ENCODE results near the gene ALDH3A1. TPM values are rescaled to one million over a fixed set of nuclear protein-coding genes. Genes with fewer than 3 reads are reported as not detected.

Gene ALDH3A1
- total and polyA plus RNA-seq, 5 donors from 2014 or later = 0.14 TPM; not detected in 4

DNA sequence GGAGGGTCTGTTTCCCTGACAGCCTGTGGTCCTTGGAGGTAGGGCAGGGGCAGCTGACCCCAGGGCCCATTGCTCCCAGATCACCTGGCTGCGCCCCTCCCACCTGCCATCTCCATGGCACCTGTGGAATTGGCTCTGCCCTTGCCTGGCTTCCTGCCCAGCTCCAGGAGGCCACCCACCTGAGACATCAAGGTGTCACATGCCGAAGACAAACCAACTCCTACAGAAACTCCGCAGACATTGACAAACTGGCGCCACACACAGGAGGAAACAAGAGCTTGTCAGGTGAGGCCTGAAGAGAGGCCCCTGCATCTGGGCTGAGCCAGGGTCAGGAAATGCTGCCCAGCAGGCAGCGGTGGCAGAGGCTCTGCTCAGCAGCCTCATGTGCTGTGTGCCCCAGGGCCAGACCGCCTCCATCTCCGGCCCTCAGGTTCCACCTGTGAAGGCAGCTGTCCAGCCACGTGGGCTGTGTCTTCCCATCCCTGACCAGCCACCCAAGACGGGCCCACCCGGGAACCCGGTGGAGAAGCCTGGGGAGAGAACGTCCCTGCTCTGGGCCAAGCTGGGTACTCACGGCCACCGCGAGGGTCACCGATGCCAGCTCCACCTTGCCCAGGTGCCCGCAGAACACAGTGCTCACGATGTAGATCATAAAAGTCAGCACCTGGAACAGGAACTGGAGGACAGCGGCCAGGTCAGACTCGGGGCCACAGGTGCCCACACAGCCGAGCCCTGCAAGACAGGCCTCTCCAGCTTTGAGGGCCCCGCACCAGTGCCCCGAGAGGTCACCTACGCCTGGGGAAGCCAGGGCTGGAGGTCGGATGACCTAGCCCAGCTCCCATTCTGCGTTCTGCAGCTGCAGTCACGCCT, 33.3 kb downstream of the ALDH3A1 start:
- H3K27ac ChIP-seq (ENCODE audit: insufficient read depth, low read length, poor library complexity, severe bottlenecking) = no peak overlapping the region
- peaks cover 0 to under 1% (median 0%) of the 10 kb centered on the region in 7 donors for H3K9me3 Mint-ChIP-seq
- ATAC-seq (ENCODE audit: low read depth in 2 of 2) = no peak
- H3K4me1 Mint-ChIP-seq = peaks cover 0 to 6% (median 3%) of the 10 kb centered on the region in 4 donors
- H3K36me3 ChIP-seq (ENCODE audit: control insufficient read depth, insufficient read depth, low read length) = no peaks in the 10 kb centered on the region
- no peaks in the 10 kb centered on the region for H3K4me1 ChIP-seq (ENCODE audit: control insufficient read depth, insufficient read depth, low read length, poor library complexity, severe bottlenecking)
- no peaks in the 10 kb centered on the region for H3K9me3 ChIP-seq (ENCODE audit: control insufficient read depth in 2 of 2, low read length in 2 of 2)
- H3K4me3 Mint-ChIP-seq = no peak overlapping the region
- no peaks in the 10 kb centered on the region for H3K27me3 ChIP-seq (ENCODE audit: control insufficient read depth, insufficient read depth, low read length)
- DNase-seq = no peak
- H3K27me3 Mint-ChIP-seq = peaks cover 4% of the 10 kb centered on the region
- H3K27ac Mint-ChIP-seq = no peak overlapping the region
- no peaks in the 10 kb centered on the region for H3K36me3 Mint-ChIP-seq
- no peak overlapping the region for H3K4me3 ChIP-seq (ENCODE audit: low read depth, low read length)

DNA sequence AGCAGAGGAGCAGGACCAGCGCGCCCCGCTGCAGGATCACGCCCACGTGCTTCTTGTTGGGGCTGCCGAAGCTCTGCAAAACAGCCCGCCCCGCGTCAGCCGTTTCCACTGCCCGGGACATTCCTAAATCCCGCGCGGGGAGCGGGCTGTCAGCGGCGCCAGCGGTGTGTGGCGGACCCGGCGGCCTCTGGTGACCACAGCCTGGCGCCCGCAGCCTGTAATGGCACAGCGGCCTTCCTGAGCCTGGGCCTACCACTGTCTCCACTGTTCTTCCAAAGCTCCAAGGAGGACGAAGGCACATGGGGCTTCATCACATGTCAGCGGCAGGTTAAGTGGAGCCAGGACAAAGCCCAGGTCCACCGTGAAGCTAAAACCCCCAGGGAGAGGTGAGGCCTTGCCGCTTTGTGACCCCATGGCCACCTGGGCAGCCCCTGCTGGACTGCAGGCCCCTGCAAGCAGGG, 34.2 kb downstream of the ALDH3A1 start:
- ATAC-seq (ENCODE audit: low read depth in 2 of 2) = no peak
- Mint-ChIP-seq H3K4me3 (no peak overlapping the region), H3K27ac (no peak overlapping the region)

DNA sequence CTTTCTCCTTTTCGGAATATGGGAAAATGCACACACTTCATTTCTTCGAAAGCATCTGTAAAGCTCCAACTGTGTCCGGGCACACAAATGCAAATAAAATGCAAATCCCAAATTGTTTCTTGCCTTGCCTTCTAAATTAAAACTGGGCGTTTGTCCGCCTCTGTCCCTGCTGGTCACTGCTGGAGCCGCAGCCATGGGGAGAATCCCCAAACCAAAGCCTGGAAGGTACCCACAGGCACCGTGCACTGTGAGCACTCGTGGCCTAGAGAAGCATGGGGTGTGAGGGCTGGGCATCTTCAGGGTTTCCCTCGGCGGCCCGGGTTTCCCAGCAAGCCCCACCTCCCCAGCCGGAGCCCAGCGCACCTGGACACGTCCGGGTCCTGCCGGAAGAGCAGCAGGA, 34.6 kb downstream of the ALDH3A1 start:
- DNase-seq (no peak), ATAC-seq (ENCODE audit: low read depth in 2 of 2) (no peak)
- no peaks in the 10 kb centered on the region for H3K9me3 Mint-ChIP-seq
- no peaks in the 10 kb centered on the region for H3K27me3 ChIP-seq (ENCODE audit: control insufficient read depth, insufficient read depth, low read length)
- H3K27me3 Mint-ChIP-seq = peaks cover 4% of the 10 kb centered on the region
- no peak overlapping the region for H3K27ac ChIP-seq (ENCODE audit: insufficient read depth, low read length, poor library complexity, severe bottlenecking)
- H3K36me3 Mint-ChIP-seq = no peaks in the 10 kb centered on the region
- H3K36me3 ChIP-seq (ENCODE audit: control insufficient read depth, insufficient read depth, low read length) = no peaks in the 10 kb centered on the region
- no peak overlapping the region for H3K4me3 ChIP-seq (ENCODE audit: low read depth, low read length)
- H3K4me1 Mint-ChIP-seq = peaks cover 0 to 6% (median 0%) of the 10 kb centered on the region in 4 donors
- no peaks in the 10 kb centered on the region for H3K4me1 ChIP-seq (ENCODE audit: control insufficient read depth, insufficient read depth, low read length, poor library complexity, severe bottlenecking)
- H3K9me3 ChIP-seq (ENCODE audit: control insufficient read depth in 2 of 2, low read length in 2 of 2) = no peaks in the 10 kb centered on the region
- H3K27ac Mint-ChIP-seq = no peak overlapping the region
- no peak overlapping the region for H3K4me3 Mint-ChIP-seq

More for the DNA sequence above, 34.2 kb downstream of the ALDH3A1 start:
- H3K4me1 ChIP-seq (ENCODE audit: control insufficient read depth, insufficient read depth, low read length, poor library complexity, severe bottlenecking) = no peaks in the 10 kb centered on the region
- Mint-ChIP-seq H3K9me3 (no peaks in the 10 kb centered on the region), H3K4me1 (peaks cover 0 to 6% (median 0%) of the 10 kb centered on the region in 4 donors), H3K27me3 (peaks cover 4% of the 10 kb centered on the region), H3K36me3 (no peaks in the 10 kb centered on the region)
- no peaks in the 10 kb centered on the region for H3K36me3 ChIP-seq (ENCODE audit: control insufficient read depth, insufficient read depth, low read length)
- no peak overlapping the region for H3K4me3 ChIP-seq (ENCODE audit: low read depth, low read length)
- H3K27me3 ChIP-seq (ENCODE audit: control insufficient read depth, insufficient read depth, low read length) = no peaks in the 10 kb centered on the region
- H3K27ac ChIP-seq (ENCODE audit: insufficient read depth, low read length, poor library complexity, severe bottlenecking) = no peak overlapping the region
- DNase-seq = no peak
- H3K9me3 ChIP-seq (ENCODE audit: control insufficient read depth in 2 of 2, low read length in 2 of 2) = no peaks in the 10 kb centered on the region

DNA sequence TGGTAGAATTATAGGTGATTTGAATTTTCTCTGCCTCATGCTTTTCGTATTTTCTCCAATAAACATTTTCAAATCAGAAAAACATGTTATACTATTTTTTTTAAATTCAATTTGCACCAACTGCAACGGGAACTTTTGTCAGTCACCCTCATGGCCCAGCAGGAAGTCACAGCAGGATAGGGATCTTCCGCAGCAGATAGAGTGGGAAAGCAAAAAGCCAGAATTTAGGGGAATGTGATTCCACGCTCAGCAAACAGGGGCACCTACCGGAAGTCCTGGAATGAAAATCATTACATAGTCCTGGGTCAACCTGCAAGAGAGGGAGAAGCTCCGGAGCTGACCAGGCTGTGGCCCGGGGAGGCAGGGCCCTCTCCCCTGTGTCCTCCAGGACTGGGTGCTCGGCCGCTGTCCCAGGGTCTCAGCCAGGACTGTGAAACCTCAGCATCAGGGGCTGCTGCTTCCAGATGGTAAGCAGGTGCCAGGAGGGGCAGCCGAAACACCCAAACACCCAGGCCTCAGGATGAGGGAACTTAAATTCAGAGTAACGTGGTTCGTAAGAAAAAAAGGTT, 35.6 kb downstream of the ALDH3A1 start:
- DNase-seq (no peak), ATAC-seq (ENCODE audit: low read depth in 2 of 2) (no peak)
- H3K27ac Mint-ChIP-seq = no peak overlapping the region
- no peaks in the 10 kb centered on the region for H3K36me3 Mint-ChIP-seq
- Histone ChIP-seq H3K4me1 (ENCODE audit: control insufficient read depth, insufficient read depth, low read length, poor library complexity, severe bottlenecking) (no peaks in the 10 kb centered on the region), H3K27ac (ENCODE audit: insufficient read depth, low read length, poor library complexity, severe bottlenecking) (no peak overlapping the region), H3K36me3 (ENCODE audit: control insufficient read depth, insufficient read depth, low read length) (no peaks in the 10 kb centered on the region), H3K27me3 (ENCODE audit: control insufficient read depth, insufficient read depth, low read length) (no peaks in the 10 kb centered on the region), H3K4me3 (ENCODE audit: low read depth, low read length) (no peak overlapping the region), H3K9me3 (ENCODE audit: control insufficient read depth in 2 of 2, low read length in 2 of 2) (no peaks in the 10 kb centered on the region)
- H3K4me3 Mint-ChIP-seq = no peak overlapping the region
- no peaks in the 10 kb centered on the region for H3K4me1 Mint-ChIP-seq
- H3K27me3 Mint-ChIP-seq = no peaks in the 10 kb centered on the region
- no peaks in the 10 kb centered on the region for H3K9me3 Mint-ChIP-seq

DNA sequence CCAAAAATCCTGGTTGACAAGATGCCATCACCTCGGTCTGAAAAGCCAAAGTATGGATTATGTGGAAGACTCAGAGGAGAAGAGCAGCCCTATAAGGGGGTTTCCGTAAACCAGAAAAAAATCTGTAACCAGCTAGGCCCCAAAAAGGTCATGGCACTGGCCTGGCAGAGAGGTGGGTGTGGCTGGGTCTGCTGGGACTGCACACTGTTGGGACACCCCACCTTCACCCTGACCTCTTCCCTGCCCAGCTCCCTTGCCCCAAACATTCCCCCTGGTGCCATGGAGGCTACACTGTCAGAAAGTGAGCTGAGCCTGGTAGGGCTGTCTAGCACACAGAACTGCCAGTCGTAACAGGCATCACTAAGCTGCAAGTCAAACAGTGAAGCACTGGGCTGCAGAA, 38.3 kb downstream of the ALDH3A1 start:
- peak overlapping the region in 1 of 3 donors; percentile 52 for H3K27ac Mint-ChIP-seq
- H3K36me3 Mint-ChIP-seq = no peaks in the 10 kb centered on the region
- Histone ChIP-seq H3K27me3 (ENCODE audit: control insufficient read depth, insufficient read depth, low read length) (no peaks in the 10 kb centered on the region), H3K4me1 (ENCODE audit: control insufficient read depth, insufficient read depth, low read length, poor library complexity, severe bottlenecking) (no peaks in the 10 kb centered on the region), H3K36me3 (ENCODE audit: control insufficient read depth, insufficient read depth, low read length) (no peaks in the 10 kb centered on the region), H3K9me3 (ENCODE audit: control insufficient read depth in 2 of 2, low read length in 2 of 2) (no peaks in the 10 kb centered on the region), H3K27ac (ENCODE audit: insufficient read depth, low read length, poor library complexity, severe bottlenecking) (no peak overlapping the region), H3K4me3 (ENCODE audit: low read depth, low read length) (no peak overlapping the region)
- no peak overlapping the region for H3K4me3 Mint-ChIP-seq
- H3K4me1 Mint-ChIP-seq = no peaks in the 10 kb centered on the region
- no peaks in the 10 kb centered on the region for H3K27me3 Mint-ChIP-seq
- H3K9me3 Mint-ChIP-seq = no peaks in the 10 kb centered on the region
- ATAC-seq (ENCODE audit: low read depth in 2 of 2) (no peak), DNase-seq (no peak)

DNA sequence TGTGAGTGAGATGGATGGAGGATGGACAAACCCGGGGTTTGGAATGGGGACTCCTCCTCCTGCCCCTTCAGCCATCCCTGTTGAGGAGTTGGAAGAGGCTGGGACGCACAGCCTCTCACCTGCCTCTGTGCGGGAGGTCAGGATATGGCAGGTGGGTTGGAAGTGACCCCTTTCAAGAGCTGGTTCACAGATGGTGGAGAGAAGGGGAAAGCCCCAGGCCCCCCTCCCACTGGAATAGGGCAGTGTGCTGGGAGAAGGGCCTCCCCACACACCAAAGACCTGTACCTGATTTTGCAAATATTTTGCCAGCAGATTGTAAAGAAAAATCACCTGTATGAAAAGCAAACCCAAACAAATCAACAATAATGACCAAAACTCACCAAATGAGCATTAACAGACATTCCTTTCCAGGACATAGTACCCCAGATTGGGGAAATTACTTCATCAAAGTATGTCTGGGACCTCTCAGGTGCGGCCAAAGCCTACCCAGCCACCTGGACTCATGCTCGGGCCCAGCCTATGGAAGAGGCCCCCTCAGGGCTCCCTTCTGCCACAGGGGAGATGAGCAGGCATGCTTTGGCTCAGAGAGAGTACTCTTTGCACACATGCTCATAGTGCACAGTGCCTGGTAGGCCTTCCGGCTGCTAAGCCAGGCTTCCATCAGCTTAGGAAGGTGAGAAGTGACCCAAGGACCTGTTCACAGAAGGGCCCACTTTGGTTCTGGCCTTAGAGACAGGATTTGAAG, 39.5 kb downstream of the ALDH3A1 start:
- Histone ChIP-seq H3K4me1 (ENCODE audit: control insufficient read depth, insufficient read depth, low read length, poor library complexity, severe bottlenecking) (no peaks in the 10 kb centered on the region), H3K27ac (ENCODE audit: insufficient read depth, low read length, poor library complexity, severe bottlenecking) (no peak overlapping the region), H3K36me3 (ENCODE audit: control insufficient read depth, insufficient read depth, low read length) (no peaks in the 10 kb centered on the region), H3K4me3 (ENCODE audit: low read depth, low read length) (no peak overlapping the region), H3K9me3 (ENCODE audit: control insufficient read depth in 2 of 2, low read length in 2 of 2) (no peaks in the 10 kb centered on the region), H3K27me3 (ENCODE audit: control insufficient read depth, insufficient read depth, low read length) (no peaks in the 10 kb centered on the region)
- Mint-ChIP-seq H3K4me3 (no peak overlapping the region), H3K4me1 (peaks cover 0 to 3% (median 0%) of the 10 kb centered on the region in 4 donors), H3K36me3 (no peaks in the 10 kb centered on the region), H3K27ac (peak overlapping the region in 1 of 3 donors; percentile 20), H3K9me3 (no peaks in the 10 kb centered on the region), H3K27me3 (no peaks in the 10 kb centered on the region)
- no peak for DNase-seq
- ATAC-seq (ENCODE audit: low read depth in 2 of 2) = no peak

DNA sequence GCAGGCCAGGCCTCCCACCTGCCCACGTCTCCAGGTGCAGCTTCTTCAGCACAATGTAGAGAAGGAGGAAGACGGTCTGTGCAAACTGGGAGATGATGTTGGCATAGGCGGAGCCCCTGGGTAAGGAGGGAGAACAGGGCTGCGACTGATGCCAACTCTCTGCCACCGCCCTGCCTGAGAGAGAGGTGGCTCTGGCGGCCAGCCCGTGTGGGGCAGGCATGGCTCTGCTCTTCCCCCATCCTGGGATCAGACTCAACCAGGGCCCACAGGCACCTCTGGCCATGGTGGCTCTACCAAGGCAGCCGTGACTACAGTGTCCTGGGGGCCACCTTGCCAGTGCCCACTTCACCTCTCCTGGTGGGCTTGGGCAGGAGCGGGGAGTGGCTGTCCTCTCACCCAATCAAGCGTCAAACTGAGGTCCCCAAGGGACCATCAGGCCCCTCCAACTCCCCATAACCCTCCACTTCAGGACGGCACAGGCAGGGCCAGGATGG, 40.3 kb downstream of the ALDH3A1 start:
- H3K9me3 Mint-ChIP-seq = no peaks in the 10 kb centered on the region
- H3K27me3 Mint-ChIP-seq = no peaks in the 10 kb centered on the region
- Histone ChIP-seq H3K4me1 (ENCODE audit: control insufficient read depth, insufficient read depth, low read length, poor library complexity, severe bottlenecking) (no peaks in the 10 kb centered on the region), H3K27me3 (ENCODE audit: control insufficient read depth, insufficient read depth, low read length) (no peaks in the 10 kb centered on the region), H3K27ac (ENCODE audit: insufficient read depth, low read length, poor library complexity, severe bottlenecking) (no peak overlapping the region), H3K4me3 (ENCODE audit: low read depth, low read length) (no peak overlapping the region), H3K9me3 (ENCODE audit: control insufficient read depth in 2 of 2, low read length in 2 of 2) (no peaks in the 10 kb centered on the region), H3K36me3 (ENCODE audit: control insufficient read depth, insufficient read depth, low read length) (no peaks in the 10 kb centered on the region)
- H3K4me3 Mint-ChIP-seq = no peak overlapping the region
- peaks cover 0 to 3% (median 0%) of the 10 kb centered on the region in 4 donors for H3K4me1 Mint-ChIP-seq
- H3K36me3 Mint-ChIP-seq = no peaks in the 10 kb centered on the region
- ATAC-seq (ENCODE audit: low read depth in 2 of 2) = no peak
- no peak for DNase-seq
- H3K27ac Mint-ChIP-seq = no peak overlapping the region

All from CD4-positive, CD25-positive, alpha-beta regulatory T cell (primary cell).